Activated T-helper 17 cell treated with anti-CD3 and anti-CD28 coated beads, Interleukin-2, amount 50 U/mL, for 72 hours (primary cell): ENCODE data around the gene PALD1. TPM values are rescaled to one million over a fixed set of nuclear protein-coding genes. Genes with fewer than 3 reads are reported as not detected.
"Not testable (repeated sequence)": the region's sequence is repeated elsewhere in the genome, so short reads cannot be mapped to it uniquely, and the experiment has no call there.

Experiments used
- ATAC-seq: fragments of 150-1000 bp; cut with Tn5 transposase; replicated peaks from 2 replicates; pipeline ENCODE4 v1.10.0; 2021; ENCODE audit warnings: mild to moderate bottlenecking, moderate library complexity
- H3K27ac Mint-ChIP-seq: one replicate; pipeline ENCODE4 v1.8.0; 2022; ENCODE audit warnings: mixed read lengths
- H3K27me3 Mint-ChIP-seq: one replicate; pipeline ENCODE4 v1.8.0; 2022; ENCODE audit warnings: mixed read lengths
- H3K36me3 Mint-ChIP-seq: one replicate; pipeline ENCODE4 v1.8.0; 2022; ENCODE audit warnings: low read depth, mild to moderate bottlenecking, mixed read lengths
- H3K4me1 Mint-ChIP-seq: one replicate; pipeline ENCODE4 v1.8.0; 2022; ENCODE audit warnings: mixed read lengths
- H3K4me3 Mint-ChIP-seq: one replicate; pipeline ENCODE4 v1.8.0; 2022; ENCODE audit warnings: mild to moderate bottlenecking, mixed read lengths
- H3K9me3 Mint-ChIP-seq: one replicate; pipeline ENCODE4 v1.8.0; 2022; ENCODE audit warnings: mixed read lengths
- total RNA-seq, 2 donors: library from RNA; stranded (reverse); gene quantifications; one replicate each; pipeline ENCODE4 v1.2.3, GENCODE V29; 2022

PALD1 gene
- total RNA-seq, 2 donors from 2014 or later = 0.17 to 1.4 TPM

- Mint-ChIP-seq H3K4me1 (no peaks in the 10 kb centered on the region), H3K27ac (no peak overlapping the region), H3K27me3 (peaks cover 3% of the 10 kb centered on the region), H3K9me3 (no peaks in the 10 kb centered on the region), H3K4me3 (no peak overlapping the region), H3K36me3 (no peaks in the 10 kb centered on the region)
- no peak for ATAC-seq
These were observed 11.6 kb upstream of the PALD1 start for GRCh38 chr10:70466951-70467350.

GRCh38 chr10:70472799-70473454, 5.6 kb upstream of the PALD1 start:
- Mint-ChIP-seq H3K27me3 (no peaks in the 10 kb centered on the region), H3K27ac (no peak overlapping the region), H3K36me3 (no peaks in the 10 kb centered on the region), H3K4me1 (peaks cover 6% of the 10 kb centered on the region), H3K9me3 (no peaks in the 10 kb centered on the region), H3K4me3 (no peak overlapping the region)
- no peak for ATAC-seq

GRCh38 chr10:70474780-70475179, 3.8 kb upstream of the PALD1 start:
- no peaks in the 10 kb centered on the region for H3K9me3 Mint-ChIP-seq
- H3K27me3 Mint-ChIP-seq = no peaks in the 10 kb centered on the region
- ATAC-seq = no peak
- peaks cover 6% of the 10 kb centered on the region for H3K4me1 Mint-ChIP-seq
- no peak overlapping the region for H3K27ac Mint-ChIP-seq
- no peak overlapping the region for H3K4me3 Mint-ChIP-seq
- no peaks in the 10 kb centered on the region for H3K36me3 Mint-ChIP-seq

- Mint-ChIP-seq H3K27ac (no peak overlapping the region), H3K27me3 (no peaks in the 10 kb centered on the region), H3K4me3 (no peak overlapping the region), H3K36me3 (no peaks in the 10 kb centered on the region), H3K4me1 (peaks cover 13% of the 10 kb centered on the region), H3K9me3 (no peaks in the 10 kb centered on the region)
- no peak for ATAC-seq
These were observed 2.9 kb upstream of the PALD1 start for GRCh38 chr10:70475661-70476060.

GRCh38 chr10:70476249-70477035, 2.1 kb upstream of the PALD1 start:
- Mint-ChIP-seq H3K4me1 (peaks cover 17% of the 10 kb centered on the region), H3K4me3 (no peak overlapping the region), H3K27ac (no peak overlapping the region), H3K27me3 (no peaks in the 10 kb centered on the region), H3K36me3 (no peaks in the 10 kb centered on the region), H3K9me3 (no peaks in the 10 kb centered on the region)
- no peak for ATAC-seq

GRCh38 chr10:70477661-70478162, 855 bp upstream of the PALD1 start:
- Mint-ChIP-seq H3K27me3 (no peaks in the 10 kb centered on the region), H3K27ac (peak overlapping the region; percentile 68), H3K36me3 (no peaks in the 10 kb centered on the region), H3K4me3 (peak overlapping the region; percentile 65), H3K4me1 (peaks cover 17% of the 10 kb centered on the region), H3K9me3 (no peaks in the 10 kb centered on the region)
- ATAC-seq = peak; percentile 75

GRCh38 chr10:70479165-70479581, 606 bp downstream of the PALD1 start:
- H3K4me3 Mint-ChIP-seq = peak overlapping the region; percentile 62
- ATAC-seq = no peak
- peaks cover 17% of the 10 kb centered on the region for H3K4me1 Mint-ChIP-seq
- no peaks in the 10 kb centered on the region for H3K27me3 Mint-ChIP-seq
- no peaks in the 10 kb centered on the region for H3K36me3 Mint-ChIP-seq
- H3K9me3 Mint-ChIP-seq = no peaks in the 10 kb centered on the region
- no peak overlapping the region for H3K27ac Mint-ChIP-seq

GRCh38 chr10:70479626-70480238, 1.2 kb downstream of the PALD1 start:
- Mint-ChIP-seq H3K4me3 (peak overlapping the region; percentile 62), H3K27ac (no peak overlapping the region), H3K27me3 (no peaks in the 10 kb centered on the region), H3K4me1 (peaks cover 17% of the 10 kb centered on the region), H3K9me3 (no peaks in the 10 kb centered on the region), H3K36me3 (no peaks in the 10 kb centered on the region)
- ATAC-seq = no peak

- Mint-ChIP-seq H3K27ac (no peak overlapping the region), H3K4me1 (peaks cover 17% of the 10 kb centered on the region), H3K9me3 (no peaks in the 10 kb centered on the region), H3K36me3 (no peaks in the 10 kb centered on the region), H3K4me3 (peak overlapping the region; percentile 62), H3K27me3 (no peaks in the 10 kb centered on the region)
- peak; percentile 30 for ATAC-seq
These were observed 1.8 kb downstream of the PALD1 start for GRCh38 chr10:70480239-70480861.

GRCh38 chr10:70481105-70481504, 2.5 kb downstream of the PALD1 start:
- H3K4me3 Mint-ChIP-seq = peak overlapping the region; percentile 62
- no peak for ATAC-seq
- H3K9me3 Mint-ChIP-seq = no peaks in the 10 kb centered on the region
- H3K27ac Mint-ChIP-seq = no peak overlapping the region
- peaks cover 17% of the 10 kb centered on the region for H3K4me1 Mint-ChIP-seq
- H3K27me3 Mint-ChIP-seq = no peaks in the 10 kb centered on the region
- H3K36me3 Mint-ChIP-seq = no peaks in the 10 kb centered on the region

- Mint-ChIP-seq H3K4me3 (no peak overlapping the region), H3K9me3 (no peaks in the 10 kb centered on the region), H3K27me3 (no peaks in the 10 kb centered on the region), H3K36me3 (no peaks in the 10 kb centered on the region), H3K4me1 (peaks cover 17% of the 10 kb centered on the region), H3K27ac (no peak overlapping the region)
- ATAC-seq = no peak
These were observed 3.4 kb downstream of the PALD1 start for GRCh38 chr10:70481831-70482530.

- H3K27ac Mint-ChIP-seq = no peak overlapping the region
- no peaks in the 10 kb centered on the region for H3K27me3 Mint-ChIP-seq
- peaks cover 11% of the 10 kb centered on the region for H3K4me1 Mint-ChIP-seq
- no peak overlapping the region for H3K4me3 Mint-ChIP-seq
- H3K36me3 Mint-ChIP-seq = no peaks in the 10 kb centered on the region
- ATAC-seq = no peak
- no peaks in the 10 kb centered on the region for H3K9me3 Mint-ChIP-seq
These were observed 4.6 kb downstream of the PALD1 start for GRCh38 chr10:70482982-70483760.

GRCh38 chr10:70483872-70484271, 5.3 kb downstream of the PALD1 start:
- H3K27me3 Mint-ChIP-seq = not testable (repeated sequence)

More at GRCh38 chr10:70483872-70484271, 5.3 kb downstream of the PALD1 start:
- not testable (repeated sequence) for H3K27ac Mint-ChIP-seq, ATAC-seq, H3K36me3 Mint-ChIP-seq, H3K9me3 Mint-ChIP-seq, H3K4me3 Mint-ChIP-seq
- H3K4me1 Mint-ChIP-seq = peaks cover 11% of the 10 kb centered on the region
